Ovary (tissue), 9 donors: ENCODE results near the gene ZNF124. TPM values are rescaled to one million over a fixed set of nuclear protein-coding genes. Genes with fewer than 3 reads are reported as not detected.
"Not testable (repeated sequence)": the region's sequence is repeated elsewhere in the genome, so short reads cannot be mapped to it uniquely, and the experiment has no call there.

Experiments
- DNase-seq, 5 donors: peaks; one replicate each; pipeline ENCODE4 v3.0.0-alpha.2; 2019 to 2020
- H3K27ac ChIP-seq, 2 donors: fragments of 200-600 bp; one replicate each; pipeline versions ENCODE4 v1.5.1 to v1.8.0; 2019 to 2022
- H3K27me3 ChIP-seq: fragments of 200-600 bp; one replicate; pipeline ENCODE4 v1.8.0; 2022
- H3K36me3 ChIP-seq: fragments of 200-600 bp; sonication (generic); one replicate; pipeline ENCODE4 v1.5.1; 2019
- H3K4me1 ChIP-seq: one replicate; pipeline ENCODE4 v1.8.1; 2013; ENCODE audit warnings: mild to moderate bottlenecking, moderate library complexity; ENCODE audit not compliant: insufficient read depth
- H3K4me3 ChIP-seq: fragments of 200-600 bp; sonication (generic); one replicate; pipeline ENCODE4 v1.5.1; 2017
- H3K9me3 ChIP-seq, 2 donors: fragments of 200-600 bp in 1 of 2; sonication (generic) in 1 of 2; one replicate each; pipeline versions ENCODE4 v1.5.1 to v1.8.1; 2013 to 2019; ENCODE audit warnings: mild to moderate bottlenecking in 1 of 2, moderate library complexity in 1 of 2
- EP300 ChIP-seq: sonication (generic); formaldehyde crosslinking; IDR thresholded peaks from one replicate; pipeline ENCODE4 v1.6.1; 2017; ENCODE audit warnings: antibody characterized with exemption
- POLR2A ChIP-seq: fragments of 450-650 bp; IDR thresholded peaks from one replicate; pipeline ENCODE4 v1.6.1; 2017; ENCODE audit warnings: antibody characterized with exemption, mild to moderate bottlenecking, moderate library complexity
- WGBS, 3 donors: extraction: QIAGEN DNeasy Blood & Tissue Kit in 1 of 3; methylation state at CpG; one replicate each; pipeline versions ENCODE4 v1.1.5 to v1.1.7; 2013 to 2017; 5-methylcytosine and 5-hydroxymethylcytosine counted together
- intact Hi-C, 4 donors: fragments of 100-400 bp; cut with DNase I; formaldehyde crosslinking; loops; one replicate each; pipeline versions ENCODE4 v1.11.0 to v1.15.1; 2022 to 2023
- polyA plus RNA-seq, 2 donors: library from polyadenylated mRNA; stranded (reverse); fragments of 200-250 nt in 1 of 2; fragments of 350-450 nt in 1 of 2; fragmentation: Illumina TruSeq in 1 of 2; extraction: RNeasy Lipid Tissue Mini Kit (QIAGEN cat#74804) in 1 of 2; gene quantifications; one replicate each; pipeline ENCODE4 v1.2.3, GENCODE V29; 2013 to 2014
- total RNA-seq, 7 donors: library from RNA; depleted of rRNA in 2 of 7; stranded (reverse); fragments of >200 nt in 2 of 7; fragmentation: NEBNext Ultra II Directional in 3 of 7; extraction: Animal tissue kit (Norgen Biotek cat#: 25700) in 3 of 7; gene quantifications; one replicate each; pipeline versions ENCODE4 v1.1.0 to v1.2.4, GENCODE V29; 2016 to 2023
- TF ChIP-seq, protein P1 (sequence below), 3 donors: fragments of 450-650 bp in 2 of 3; fragments of 200-600 bp in 1 of 3; IDR thresholded peaks; one replicate each; pipeline versions ENCODE4 v1.5.1 to v1.8.0; 2016 to 2022; ENCODE audit warnings: antibody characterized with exemption in 3 of 3, mild to moderate bottlenecking in 1 of 3
- donor health status: DM: no; HTN: no; CAD: no; lungs with moderate emphysema.
- donor health status: DM: no; HTN: no; CAD: no.
- donor health status: Bipolar disorder and iron deficiency.
- donor health status: DM: yes; HTN: yes; CAD: no.
- donor health status: DM: no; HTN: no; CAD: no.
- donor health status: DM: yes; HTN: yes; CAD: no.

Gene ZNF124
- total and polyA plus RNA-seq, 9 donors: 3.4 to 94.6 (median 41.9) TPM

DNA sequence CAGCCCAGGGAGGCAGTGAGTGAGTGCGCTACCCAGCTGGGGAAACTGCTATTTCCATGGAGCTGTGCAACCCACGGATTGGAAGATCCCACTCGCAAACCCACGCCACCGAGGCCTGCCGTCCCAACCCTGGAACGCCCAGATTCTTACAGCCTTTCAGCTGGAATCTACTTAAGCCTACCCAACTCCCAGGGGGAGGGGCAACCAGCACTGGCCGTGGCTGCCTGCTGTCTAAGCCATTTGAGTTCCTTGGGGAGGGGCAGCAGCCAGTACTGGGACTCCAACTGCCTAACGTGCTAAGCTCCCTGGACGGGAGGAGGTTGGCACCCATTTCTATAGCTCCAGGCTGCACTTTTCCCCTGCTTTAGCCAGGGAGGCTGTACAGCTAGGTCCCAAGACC, 40.6 kb downstream of the ZNF124 start:
- no peak for TF ChIP-seq POLR2A
- TF ChIP-seq, protein P1, sequence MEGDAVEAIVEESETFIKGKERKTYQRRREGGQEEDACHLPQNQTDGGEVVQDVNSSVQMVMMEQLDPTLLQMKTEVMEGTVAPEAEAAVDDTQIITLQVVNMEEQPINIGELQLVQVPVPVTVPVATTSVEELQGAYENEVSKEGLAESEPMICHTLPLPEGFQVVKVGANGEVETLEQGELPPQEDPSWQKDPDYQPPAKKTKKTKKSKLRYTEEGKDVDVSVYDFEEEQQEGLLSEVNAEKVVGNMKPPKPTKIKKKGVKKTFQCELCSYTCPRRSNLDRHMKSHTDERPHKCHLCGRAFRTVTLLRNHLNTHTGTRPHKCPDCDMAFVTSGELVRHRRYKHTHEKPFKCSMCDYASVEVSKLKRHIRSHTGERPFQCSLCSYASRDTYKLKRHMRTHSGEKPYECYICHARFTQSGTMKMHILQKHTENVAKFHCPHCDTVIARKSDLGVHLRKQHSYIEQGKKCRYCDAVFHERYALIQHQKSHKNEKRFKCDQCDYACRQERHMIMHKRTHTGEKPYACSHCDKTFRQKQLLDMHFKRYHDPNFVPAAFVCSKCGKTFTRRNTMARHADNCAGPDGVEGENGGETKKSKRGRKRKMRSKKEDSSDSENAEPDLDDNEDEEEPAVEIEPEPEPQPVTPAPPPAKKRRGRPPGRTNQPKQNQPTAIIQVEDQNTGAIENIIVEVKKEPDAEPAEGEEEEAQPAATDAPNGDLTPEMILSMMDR (IDR thresholded peaks at IDR 0.05): no peak
- no peak for TF ChIP-seq EP300
- no peaks in the 10 kb centered on the region for H3K36me3 ChIP-seq
- no peak overlapping the region for H3K4me3 ChIP-seq
- H3K9me3 ChIP-seq: peaks cover 0 to 4% of the 10 kb centered on the region in 2 donors
- 97 to 99% (median 98%) methylated on average over 10 of the region's 10 CpGs for WGBS, 3 donors
- intact Hi-C loops: no loop called here
- DNase-seq: no peak
- H3K4me1 ChIP-seq: no peaks in the 10 kb centered on the region
- no peak overlapping the region for H3K27ac ChIP-seq
- H3K27me3 ChIP-seq: no peaks in the 10 kb centered on the region

DNA sequence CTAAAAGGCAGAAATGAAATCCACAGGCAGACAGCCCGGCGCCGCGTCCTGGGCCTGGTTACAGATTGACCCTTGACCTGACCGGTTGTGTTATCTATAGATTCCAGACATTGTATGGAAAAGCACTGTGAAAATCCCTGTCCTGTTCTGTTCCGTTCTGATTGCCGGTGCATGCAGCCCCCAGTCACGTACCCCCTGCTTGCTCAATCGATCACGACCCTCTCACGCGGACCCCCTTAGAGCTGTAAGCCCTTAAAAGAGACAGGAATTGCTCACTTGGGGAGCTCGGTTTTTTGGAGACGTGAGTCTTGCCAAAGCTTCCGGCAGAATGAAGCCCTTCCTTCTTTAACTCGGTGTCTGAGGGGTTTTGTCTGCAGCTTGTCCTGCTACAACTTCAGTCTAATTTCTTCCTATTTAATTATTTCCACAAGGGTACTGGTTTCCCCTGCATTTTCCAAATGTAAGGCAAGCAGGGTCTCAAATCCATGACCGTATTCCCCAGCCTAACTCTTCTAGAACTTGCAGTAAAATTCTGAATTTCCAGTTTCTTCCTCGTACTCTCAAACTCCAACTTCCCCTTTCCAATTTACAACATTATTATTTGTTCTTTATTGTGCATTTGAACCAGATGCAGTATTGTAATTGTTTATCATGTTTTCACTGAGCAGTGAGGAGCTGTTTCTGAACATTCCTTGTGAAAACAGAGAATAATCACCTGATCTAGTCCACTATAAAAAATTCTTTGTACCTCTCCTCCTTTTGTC, 44.1 kb downstream of the ZNF124 start:
- H3K4me3 ChIP-seq, H3K36me3 ChIP-seq, DNase-seq, H3K27ac ChIP-seq, H3K9me3 ChIP-seq, H3K4me1 ChIP-seq, H3K27me3 ChIP-seq: not testable (repeated sequence)
- intact Hi-C loops: loop anchor here in 1 of 4 donors (5.0 kb wide), 1 partner anchor 40 kb away; no protein-coding TSS in a partner anchor
- 23 to 38% (median 31%) methylated on average over 13 of the region's 18 CpGs for WGBS, 3 donors

DNA sequence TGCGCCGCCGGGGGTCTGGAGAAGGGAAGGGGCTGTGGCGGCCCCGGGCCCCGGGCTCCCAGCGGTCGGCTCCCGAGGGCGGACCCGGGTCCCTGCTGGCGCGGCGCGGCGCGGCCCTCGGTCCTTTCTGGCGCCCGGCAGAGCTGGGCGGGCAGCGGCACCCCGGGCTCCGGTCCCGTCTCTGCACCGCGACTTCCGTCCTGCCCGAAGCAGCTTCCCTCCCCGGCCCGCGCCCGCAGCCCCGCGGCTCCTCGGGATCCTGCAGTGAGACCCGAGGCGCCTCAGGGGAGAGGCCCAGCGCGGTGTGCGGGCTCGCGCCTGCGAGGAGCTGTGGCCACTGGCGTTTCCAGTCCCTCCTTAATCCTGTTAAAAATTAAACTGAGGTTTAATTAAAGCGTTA, 45.2 kb downstream of the ZNF124 start:
- WGBS, 3 donors: no CpG with 5 or more reads among the region's 46 CpGs
- not testable (repeated sequence) for DNase-seq, H3K36me3 ChIP-seq, H3K9me3 ChIP-seq, H3K4me3 ChIP-seq, H3K27ac ChIP-seq, H3K27me3 ChIP-seq, H3K4me1 ChIP-seq
- intact Hi-C loops: loop anchor here in 1 of 4 donors (5.0 kb wide), 1 partner anchor 41 kb away; no protein-coding TSS in a partner anchor

DNA sequence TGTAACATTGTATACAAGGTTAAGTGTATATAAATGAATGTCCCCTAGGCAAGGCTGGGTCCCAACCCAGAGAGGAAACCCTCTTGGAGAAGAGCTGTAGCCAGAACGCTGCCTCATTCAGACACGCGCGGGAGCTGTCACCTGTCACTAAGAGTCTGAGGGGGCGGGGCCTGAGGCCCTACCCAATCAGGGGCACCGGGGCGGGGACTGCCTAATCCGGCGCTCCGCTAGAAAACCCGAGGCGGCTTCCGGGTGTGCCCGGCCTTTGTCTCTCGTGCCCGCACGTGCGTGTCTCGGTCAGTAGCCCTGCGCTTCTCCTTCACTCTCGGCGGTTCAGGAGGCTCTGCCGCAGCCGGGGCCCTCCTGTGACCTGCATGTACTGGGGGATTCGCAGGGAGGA, 45.7 kb downstream of the ZNF124 start:
- not testable (repeated sequence) for DNase-seq, H3K4me1 ChIP-seq, H3K4me3 ChIP-seq, H3K9me3 ChIP-seq, H3K27ac ChIP-seq, H3K27me3 ChIP-seq, H3K36me3 ChIP-seq
- WGBS, 3 donors: no CpG with 5 or more reads among the region's 25 CpGs
- intact Hi-C loops: loop anchor here in 1 of 4 donors (5.0 kb wide), 1 partner anchor 41 kb away; no protein-coding TSS in a partner anchor

DNA sequence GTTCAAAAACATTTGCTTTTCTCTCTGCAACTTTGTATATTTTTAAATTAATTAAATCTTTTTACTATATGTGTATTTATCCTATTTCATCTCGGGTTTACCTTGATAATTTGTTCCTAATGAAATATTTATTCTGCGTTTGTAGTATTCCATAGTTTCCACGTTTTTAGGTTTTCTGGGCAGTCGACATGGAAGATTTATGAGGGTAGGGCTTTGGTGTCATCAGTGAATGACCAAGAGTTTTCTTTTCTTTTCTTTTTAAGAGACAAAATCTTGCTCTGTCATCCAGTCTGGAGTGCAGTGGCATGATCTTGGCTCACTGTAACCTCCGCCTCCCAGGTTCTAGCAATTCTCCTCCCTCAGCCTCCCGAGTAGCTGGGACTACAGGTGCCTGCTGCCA, 50.4 kb downstream of the ZNF124 start:
- Histone ChIP-seq H3K36me3 (no peaks in the 10 kb centered on the region), H3K27me3 (no peaks in the 10 kb centered on the region), H3K4me1 (no peaks in the 10 kb centered on the region), H3K4me3 (no peak overlapping the region), H3K27ac (no peak overlapping the region), H3K9me3 (no peaks in the 10 kb centered on the region)
- TF ChIP-seq, protein P1 (IDR thresholded peaks at IDR 0.05): no peak
- no peak for DNase-seq
- intact Hi-C loops: no loop called here
- 67 to 71% (median 68%) methylated on average over 6 of the region's 6 CpGs for WGBS, 3 donors

DNA sequence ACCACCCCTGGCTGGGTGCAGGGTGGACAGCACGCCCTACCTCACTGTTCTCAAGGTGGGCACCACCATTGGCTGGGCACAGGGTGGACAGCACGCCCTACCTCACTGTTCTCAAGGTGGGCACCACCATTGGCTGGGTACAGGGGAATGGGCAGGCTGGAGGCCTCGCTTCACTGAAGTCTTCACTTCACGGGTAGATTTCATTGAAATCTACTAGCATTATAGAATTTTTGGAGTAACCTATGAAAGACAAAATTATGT, 51.5 kb downstream of the ZNF124 start:
- H3K4me3 ChIP-seq, H3K9me3 ChIP-seq, H3K36me3 ChIP-seq, H3K27me3 ChIP-seq, DNase-seq, H3K4me1 ChIP-seq, intact Hi-C loops, H3K27ac ChIP-seq: not testable (repeated sequence)
- WGBS, 3 donors: 85 to 94% (median 93%) methylated on average over 4 of the region's 4 CpGs
